Activated CD8-positive, alpha-beta memory T cell treated with anti-CD3 and anti-CD28 coated beads for 48 hours (primary cell): ENCODE results near the gene SPP2.

Experiments used
- DNase-seq, 3 experiments: peaks; one replicate each; pipeline ENCODE4 v3.0.0-alpha.2; 2020; ENCODE audit warnings: low read depth in 2 of 3, low spot score in 2 of 3

SPP2 gene

GRCh38 chr2:234038076-234038802, 12.3 kb upstream of the SPP2 start:
- no peak for DNase-seq

GRCh38 chr2:234044157-234044556, 6.3 kb upstream of the SPP2 start:
- DNase-seq: no peak

GRCh38 chr2:234046521-234046920, 4.0 kb upstream of the SPP2 start:
- no peak for DNase-seq

- no peak for DNase-seq
Measured at GRCh38 chr2:234047361-234047760, 3.1 kb upstream of the SPP2 start.

- no peak for DNase-seq
Measured at GRCh38 chr2:234048049-234048448, 2.5 kb upstream of the SPP2 start.

- DNase-seq: no peak
Measured at GRCh38 chr2:234051374-234052070, 1.0 kb downstream of the SPP2 start.

GRCh38 chr2:234058881-234059280, 8.4 kb downstream of the SPP2 start:
- DNase-seq: no peak

- DNase-seq: no peak
Measured at GRCh38 chr2:234060236-234060635, 9.7 kb downstream of the SPP2 start.

- no peak for DNase-seq
Measured at GRCh38 chr2:234061624-234062257, 11.2 kb downstream of the SPP2 start.

- no peak for DNase-seq
Measured at GRCh38 chr2:234066587-234066986, 16.1 kb downstream of the SPP2 start.

GRCh38 chr2:234071664-234072063, 21.2 kb downstream of the SPP2 start:
- no peak for DNase-seq

GRCh38 chr2:234072454-234072853, 22.0 kb downstream of the SPP2 start:
- DNase-seq: no peak

- DNase-seq: no peak
Measured at GRCh38 chr2:234074751-234075517, 24.4 kb downstream of the SPP2 start.

- DNase-seq: no peak
Measured at GRCh38 chr2:234075518-234075915, 25.0 kb downstream of the SPP2 start.

- DNase-seq: no peak
Measured at GRCh38 chr2:234075947-234076346, 25.4 kb downstream of the SPP2 start.

- no peak for DNase-seq
Measured at GRCh38 chr2:234076451-234076850, 25.9 kb downstream of the SPP2 start.

GRCh38 chr2:234078129-234078528, 27.6 kb downstream of the SPP2 start:
- DNase-seq: no peak

GRCh38 chr2:234081970-234082822, 31.7 kb downstream of the SPP2 start:
- no peak for DNase-seq

- no peak for DNase-seq
Measured at GRCh38 chr2:234083572-234084348, 33.3 kb downstream of the SPP2 start.

- DNase-seq: no peak
Measured at GRCh38 chr2:234091432-234091879, 41.0 kb downstream of the SPP2 start.
